Pons (tissue), 1 donor: ENCODE data around the gene PTCHD1.

Experiments
- DNase-seq: peaks from one replicate; pipeline ENCODE4 v3.0.0-alpha.2; 2016; ENCODE audit warnings: low spot score

PTCHD1 gene

DNA sequence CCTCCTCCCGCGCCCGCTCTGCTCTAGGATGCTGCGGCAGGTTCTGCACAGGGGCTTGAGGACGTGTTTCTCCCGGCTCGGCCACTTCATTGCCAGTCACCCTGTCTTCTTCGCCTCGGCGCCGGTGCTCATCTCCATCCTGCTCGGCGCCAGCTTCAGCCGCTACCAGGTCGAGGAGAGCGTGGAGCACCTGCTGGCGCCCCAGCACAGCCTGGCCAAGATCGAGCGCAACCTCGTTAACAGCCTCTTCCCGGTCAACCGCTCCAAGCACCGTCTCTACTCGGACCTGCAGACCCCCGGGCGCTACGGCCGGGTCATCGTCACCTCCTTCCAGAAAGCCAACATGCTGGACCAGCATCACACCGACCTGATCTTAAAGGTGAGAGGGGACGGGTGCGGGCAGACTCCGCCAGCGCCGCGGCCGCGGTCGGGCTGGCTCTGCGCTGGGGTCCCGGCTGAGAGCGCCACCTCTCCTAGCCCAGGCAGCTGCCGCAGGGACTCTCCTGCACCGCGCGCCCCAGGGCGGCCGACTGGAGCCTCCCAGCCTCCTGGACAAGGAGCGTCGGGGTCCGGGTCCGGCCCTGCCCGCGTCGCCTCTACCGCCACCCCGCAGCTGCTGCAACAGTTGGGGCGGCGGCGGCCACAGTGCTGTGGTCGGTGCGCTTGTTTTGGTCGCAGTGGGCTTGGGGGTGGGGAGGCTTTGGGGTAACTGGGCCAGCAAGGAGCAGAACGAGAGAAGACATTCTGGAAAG lies at the start of gene PTCHD1:
PTCHD1 (plus strand) TSS at position 2 of the 752 bp plus-strand sequence; CDS start at position 29, 27 bp downstream.
- DNase-seq: no peak

DNA sequence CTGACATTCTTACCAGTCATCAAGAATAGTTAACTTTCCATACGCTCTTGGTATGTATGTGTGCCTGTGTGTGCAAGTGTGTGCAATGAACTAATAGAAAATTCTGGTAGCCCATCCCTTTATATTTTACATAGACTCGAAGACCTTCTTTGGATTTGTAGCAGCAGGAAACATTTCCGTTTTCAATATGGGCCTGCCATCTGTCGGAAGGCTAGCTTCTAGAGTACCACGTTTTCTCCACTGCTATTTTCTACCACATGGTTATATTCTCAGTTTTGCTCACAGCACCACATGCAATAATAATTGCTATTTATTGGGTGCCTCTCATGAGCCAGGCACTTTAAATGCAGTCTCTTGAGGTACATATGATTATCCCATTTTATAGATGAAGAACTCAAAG lies 47.9 kb upstream of the PTCHD1 start:
- DNase-seq: no peak

- DNase-seq: no peak
These were observed 47.4 kb upstream of the PTCHD1 start for GRCh38 chrX:23287191-23287725.

- no peak for DNase-seq
These were observed 42.2 kb upstream of the PTCHD1 start for GRCh38 chrX:23292354-23292987.

- DNase-seq: peak; percentile 18
These were observed 41.5 kb upstream of the PTCHD1 start for GRCh38 chrX:23292988-23293651.

DNA sequence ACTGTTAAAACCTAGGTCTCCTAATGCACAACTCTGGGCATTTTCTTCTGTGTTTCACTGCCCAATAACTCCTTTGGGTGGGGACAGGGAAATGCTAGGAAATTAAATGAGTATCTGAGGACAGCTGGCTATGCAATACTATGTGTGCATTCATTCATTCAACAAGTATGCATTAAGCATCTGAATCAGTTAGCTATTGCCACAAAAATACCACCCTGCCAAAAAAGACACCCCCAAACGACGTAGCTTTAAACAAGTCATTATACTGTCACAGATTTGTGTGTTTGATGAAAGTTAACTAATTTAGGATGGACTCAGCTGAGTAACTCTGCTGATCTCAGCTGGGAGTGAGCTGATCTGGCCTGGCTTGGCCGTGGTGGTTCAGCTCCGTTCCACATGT lies 29.8 kb upstream of the PTCHD1 start:
- no peak for DNase-seq

DNA sequence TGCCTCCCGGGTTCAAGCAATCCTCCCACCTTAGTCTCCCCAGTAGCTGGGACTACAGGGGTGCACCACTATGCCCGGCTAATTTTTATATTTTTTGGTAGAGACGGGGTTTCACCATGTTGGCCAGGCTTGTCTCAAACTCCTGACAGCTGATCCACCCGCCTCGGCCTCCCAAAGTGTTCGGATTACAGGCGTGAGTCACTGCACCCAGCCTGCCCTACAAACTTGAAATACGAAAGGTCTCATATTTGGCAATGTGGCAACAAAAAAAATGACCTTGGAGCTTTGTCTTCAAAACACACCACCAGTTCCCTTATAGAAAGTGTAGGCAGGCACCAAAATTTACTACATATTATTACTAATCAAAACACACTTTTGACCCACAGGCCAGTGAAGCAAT lies 22.9 kb upstream of the PTCHD1 start:
- DNase-seq: no peak

GRCh38 chrX:23312136-23312535 lies 22.5 kb upstream of the PTCHD1 start:
- no peak for DNase-seq

- DNase-seq: no peak
These were observed 16.6 kb upstream of the PTCHD1 start for GRCh38 chrX:23317799-23318724.

- no peak for DNase-seq
These were observed 7.5 kb upstream of the PTCHD1 start for GRCh38 chrX:23327104-23327503.

DNA sequence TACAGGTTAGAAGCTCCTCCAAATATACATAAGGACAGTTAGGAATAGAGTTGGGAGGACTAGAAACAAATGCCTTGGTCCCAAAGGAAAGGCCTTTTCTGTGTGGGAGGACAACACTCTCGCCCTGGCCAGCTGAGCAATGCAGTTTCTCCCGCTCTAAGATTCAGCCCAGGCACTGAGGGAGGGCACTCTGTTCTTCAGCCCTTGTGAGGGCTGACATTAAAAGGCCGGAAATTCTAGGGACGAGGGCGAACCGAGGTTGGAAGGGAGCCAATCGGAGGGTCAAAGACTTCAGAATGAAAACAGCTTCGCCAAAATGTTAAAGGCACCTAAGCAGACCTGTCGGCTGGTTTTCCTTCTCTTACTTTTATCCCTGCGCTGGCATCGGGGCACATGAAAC lies 2.9 kb upstream of the PTCHD1 start:
- peak; percentile 9 for DNase-seq

GRCh38 chrX:23332101-23332887 lies 2.4 kb upstream of the PTCHD1 start:
- DNase-seq: peak; percentile 15

DNA sequence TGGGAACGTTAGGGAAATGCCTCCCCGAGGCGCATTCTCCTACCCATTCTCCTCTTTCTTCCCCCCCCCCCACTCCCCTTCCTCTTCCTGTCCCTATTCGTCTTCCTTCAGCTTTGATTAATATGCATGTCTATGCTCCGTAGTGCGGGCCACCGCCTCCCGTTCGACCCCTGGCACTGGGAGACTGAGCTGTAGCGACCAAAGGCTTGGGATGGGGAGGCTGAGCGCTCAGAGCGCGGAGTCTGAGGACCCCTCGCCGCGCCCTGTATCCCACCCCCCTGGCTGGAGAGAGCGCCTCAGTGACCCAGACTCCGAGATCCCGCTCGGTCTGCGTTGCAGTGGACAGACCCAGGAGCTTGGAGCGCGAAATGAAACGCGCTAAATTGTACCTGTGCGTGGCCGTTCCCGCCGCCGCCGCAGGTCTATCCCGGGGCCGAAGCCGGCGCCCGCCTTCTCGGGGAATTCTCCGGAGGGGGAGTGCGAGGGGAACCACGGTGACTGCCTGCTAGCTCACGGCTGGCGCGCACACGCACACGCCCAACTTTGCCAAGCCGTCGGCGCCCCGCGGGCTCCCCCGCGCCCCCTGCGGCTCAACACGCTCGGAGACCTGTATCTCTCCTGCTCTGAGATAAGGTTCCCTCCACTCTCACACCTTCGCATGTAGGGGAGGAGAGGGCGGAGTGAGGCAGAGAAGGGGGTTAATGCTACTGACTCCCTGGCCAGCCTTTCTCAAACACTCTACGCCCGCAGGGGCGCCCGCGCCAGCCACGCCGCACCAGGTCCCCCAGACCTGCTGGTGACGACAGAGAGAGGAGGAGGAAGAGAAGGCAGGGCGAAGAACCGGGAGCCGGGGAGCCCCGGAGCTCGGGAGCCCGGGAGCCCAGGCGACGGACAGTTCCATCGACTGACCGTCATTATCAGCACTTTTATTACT lies 1.5 kb upstream of the PTCHD1 start:
- no peak for DNase-seq

- no peak for DNase-seq
These were observed 668 bp upstream of the PTCHD1 start for GRCh38 chrX:23333842-23334520.

- DNase-seq: no peak
These were observed 165 bp upstream of the PTCHD1 start for GRCh38 chrX:23334521-23334847.

DNA sequence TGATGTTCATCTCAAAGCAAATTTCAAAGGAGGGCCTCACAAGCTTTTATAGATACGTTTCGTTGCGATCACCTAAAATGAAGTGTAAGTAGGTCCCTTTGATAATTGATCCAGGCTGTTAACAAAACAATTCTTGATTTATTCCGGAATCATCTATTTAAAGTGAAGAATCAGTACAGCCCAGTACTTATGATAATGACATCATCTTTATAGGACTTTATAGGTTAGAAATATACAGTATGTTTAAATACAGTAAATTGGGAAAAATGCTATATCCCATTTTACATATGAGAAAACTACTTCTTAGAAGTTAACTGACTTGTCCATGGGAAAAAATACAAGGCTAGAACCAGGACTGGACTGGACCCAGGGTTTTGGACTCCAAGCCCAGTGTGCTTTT lies 3.7 kb downstream of the PTCHD1 start:
- no peak for DNase-seq

DNA sequence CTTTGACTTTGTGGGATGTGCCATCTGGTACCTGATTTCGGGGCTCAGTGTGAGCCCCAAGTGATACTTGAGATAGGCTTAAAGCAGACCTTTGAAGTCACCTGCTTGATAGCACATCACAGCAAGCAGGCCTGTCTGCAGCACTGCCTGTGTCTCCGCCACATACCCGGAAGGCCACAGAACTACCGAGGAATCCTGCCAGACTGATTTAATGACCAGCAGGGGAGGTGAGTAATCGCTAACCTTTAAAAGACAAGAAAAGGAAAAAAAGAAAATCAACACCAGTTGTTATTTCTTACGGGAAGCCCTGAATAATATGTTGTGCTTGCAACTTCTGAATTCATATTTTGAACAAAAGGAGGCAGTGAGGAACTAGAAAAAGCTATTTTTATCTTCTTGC lies 6.8 kb downstream of the PTCHD1 start:
- DNase-seq: no peak

DNA sequence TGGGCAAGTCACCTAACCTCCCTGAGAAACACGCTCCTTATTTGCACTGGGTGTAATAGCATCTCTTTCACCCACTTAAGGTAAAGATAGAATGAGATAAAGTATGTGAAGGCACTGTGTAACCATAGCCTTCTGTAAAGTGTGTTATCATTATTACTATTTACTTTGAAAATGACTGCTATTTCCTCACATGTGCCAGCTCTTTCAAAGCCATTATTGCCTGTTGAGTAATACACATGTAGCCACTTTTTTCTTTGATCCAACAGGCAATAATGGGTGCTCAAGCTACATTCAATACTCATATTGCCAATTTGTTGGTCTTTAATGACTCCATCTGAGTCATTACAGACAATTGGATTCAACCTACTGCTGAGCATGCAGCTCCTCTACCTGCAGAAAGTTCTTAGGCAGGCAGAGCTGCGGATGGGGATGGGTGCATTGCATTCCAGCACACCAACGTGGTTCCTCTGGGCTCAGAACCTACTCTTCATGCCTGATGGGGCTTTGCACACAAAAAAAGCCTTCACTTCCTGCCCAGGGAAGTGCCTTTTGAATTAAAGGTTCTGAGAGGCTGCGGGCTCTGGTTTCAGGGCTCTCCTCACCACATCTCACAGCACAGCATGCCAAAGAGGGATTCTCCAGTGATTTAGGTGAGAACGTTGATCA lies 9.7 kb downstream of the PTCHD1 start:
- no peak for DNase-seq

DNA sequence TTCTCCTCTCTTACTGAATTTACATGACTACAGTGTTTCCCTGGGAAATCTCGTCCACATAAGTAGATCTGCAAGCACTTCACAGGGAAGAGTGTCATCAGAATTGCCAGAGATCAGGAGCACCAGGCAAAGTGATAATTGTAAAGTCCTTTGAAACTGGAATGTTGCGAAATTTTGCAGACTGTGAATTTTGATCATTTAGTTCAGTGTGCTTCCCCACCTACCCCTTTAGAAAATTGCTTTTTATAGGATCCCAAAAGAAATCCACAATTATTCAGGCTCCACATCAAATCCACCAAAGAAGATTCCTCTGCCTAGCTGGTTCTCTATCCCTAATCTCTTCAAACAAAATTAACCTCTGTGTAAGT lies 10.2 kb downstream of the PTCHD1 start:
- no peak for DNase-seq
